Activated T-helper 2 cell treated with anti-CD3 and anti-CD28 coated beads, Interferon-gamma antibody, Interleukin-2, Interleukin-4, amounts not matched to agents 10 μg/mL and 5 μg/mL and 100 μg/mL, durations not matched to agents 14 hours and 24 hours and 36 hours (primary cell): ENCODE measurements around the gene DCLK3. TPM values are rescaled to one million over a fixed set of nuclear protein-coding genes. Genes with fewer than 3 reads are reported as not detected.

ENCODE experiments used
- DNase-seq: peaks from one replicate; pipeline ENCODE4 v3.0.0; 2021; ENCODE audit warnings: low spot score
- H3K27ac Mint-ChIP-seq: one replicate; pipeline ENCODE4 v1.8.0; 2021; ENCODE audit warnings: mixed read lengths
- H3K27me3 Mint-ChIP-seq: one replicate; pipeline ENCODE4 v1.8.0; 2021; ENCODE audit warnings: low read depth, mixed read lengths
- H3K36me3 Mint-ChIP-seq: one replicate; pipeline ENCODE4 v1.8.0; 2021; ENCODE audit warnings: low read depth, mixed read lengths
- H3K4me1 Mint-ChIP-seq: one replicate; pipeline ENCODE4 v1.8.0; 2021; ENCODE audit warnings: low read depth, mixed read lengths
- H3K4me3 Mint-ChIP-seq: one replicate; pipeline ENCODE4 v1.8.0; 2021; ENCODE audit warnings: low read depth, mild to moderate bottlenecking, moderate library complexity, mixed read lengths
- H3K9me3 Mint-ChIP-seq: one replicate; pipeline ENCODE4 v1.8.0; 2021; ENCODE audit warnings: mixed read lengths
- intact Hi-C: fragments of 100-400 bp; cut with micrococcal nuclease; formaldehyde crosslinking; loops from one replicate; pipeline ENCODE4 v1.15.1; 2023
- total RNA-seq: library from RNA; stranded (reverse); gene quantifications from 2 replicates; pipeline ENCODE4 v1.2.3, GENCODE V29; 2022

Gene DCLK3
- total RNA-seq, 1 donor from 2014 or later: not detected

- H3K4me1 Mint-ChIP-seq: no peaks in the 10 kb centered on the region
- intact Hi-C loops: no loop called here
- no peak overlapping the region for H3K4me3 Mint-ChIP-seq
- no peaks in the 10 kb centered on the region for H3K9me3 Mint-ChIP-seq
- no peak overlapping the region for H3K27ac Mint-ChIP-seq
- H3K27me3 Mint-ChIP-seq: no peaks in the 10 kb centered on the region
- no peak for DNase-seq
- H3K36me3 Mint-ChIP-seq: no peaks in the 10 kb centered on the region
Observed at GRCh38 chr3:36696799-36697198, 67.6 kb downstream of the DCLK3 start.

GRCh38 chr3:36695769-36696137 lies 68.6 kb downstream of the DCLK3 start:
- no peak overlapping the region for H3K27ac Mint-ChIP-seq
- DNase-seq: no peak
- H3K36me3 Mint-ChIP-seq: no peaks in the 10 kb centered on the region
- no peak overlapping the region for H3K4me3 Mint-ChIP-seq
- intact Hi-C loops: no loop called here
- no peaks in the 10 kb centered on the region for H3K27me3 Mint-ChIP-seq
- no peaks in the 10 kb centered on the region for H3K4me1 Mint-ChIP-seq
- H3K9me3 Mint-ChIP-seq: no peaks in the 10 kb centered on the region

DNA sequence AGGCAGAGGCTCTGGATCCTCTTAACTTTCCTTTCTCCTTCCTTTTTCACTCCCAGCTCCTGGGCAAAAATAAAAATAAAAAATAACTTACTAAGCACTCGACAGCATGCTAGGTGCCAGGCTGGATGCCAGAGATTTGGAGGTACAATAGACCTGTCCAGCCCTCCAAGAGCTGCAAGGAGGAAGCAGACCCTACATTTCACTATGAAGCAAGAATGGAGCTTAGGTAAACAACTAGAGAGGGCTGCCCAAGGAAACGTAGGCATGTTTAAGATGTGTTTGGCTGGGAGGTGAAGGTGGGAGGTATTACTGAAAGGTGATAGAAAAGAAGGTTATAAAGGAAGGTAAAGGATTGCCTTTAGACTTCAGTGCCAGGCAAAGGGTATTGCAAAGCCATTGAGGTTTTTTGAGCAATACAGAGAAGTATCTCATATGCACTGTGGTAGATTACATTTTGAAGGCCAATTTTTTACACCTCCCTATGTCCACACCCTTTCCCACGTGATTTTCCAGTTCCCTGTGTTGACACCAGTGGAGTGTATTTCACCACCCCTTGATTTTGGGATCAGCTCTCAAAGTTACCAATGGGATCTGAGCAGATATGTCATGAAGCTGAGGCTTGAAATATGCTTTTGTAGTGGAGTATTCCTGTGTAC lies 69.1 kb downstream of the DCLK3 start:
- Mint-ChIP-seq H3K9me3 (no peaks in the 10 kb centered on the region), H3K4me1 (no peaks in the 10 kb centered on the region), H3K27me3 (no peaks in the 10 kb centered on the region), H3K36me3 (no peaks in the 10 kb centered on the region), H3K27ac (no peak overlapping the region), H3K4me3 (no peak overlapping the region)
- DNase-seq: no peak
- intact Hi-C loops: no loop called here

DNA sequence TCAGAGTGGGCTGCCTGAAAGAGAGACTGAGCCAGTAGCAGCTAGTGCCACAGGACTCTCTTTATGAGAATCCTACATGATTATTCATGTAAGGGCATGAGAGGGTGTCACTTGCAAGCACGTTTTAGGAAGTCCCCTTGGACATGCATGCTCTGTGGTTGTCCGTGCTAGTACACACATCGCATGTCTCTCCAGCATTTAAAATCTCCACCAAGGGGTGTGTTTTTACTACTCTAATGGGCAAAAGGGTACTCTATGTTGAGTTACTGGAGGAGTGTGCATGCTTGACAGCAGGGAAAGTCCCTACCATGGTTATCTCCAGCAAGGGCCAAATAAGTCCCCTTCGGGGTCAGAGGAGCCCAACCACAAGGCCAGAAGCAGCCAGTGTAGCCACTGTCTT lies 70.7 kb downstream of the DCLK3 start:
- intact Hi-C loops: no loop called here
- no peak for DNase-seq
- H3K27ac Mint-ChIP-seq: no peak overlapping the region
- H3K4me3 Mint-ChIP-seq: no peak overlapping the region
- H3K4me1 Mint-ChIP-seq: no peaks in the 10 kb centered on the region
- no peaks in the 10 kb centered on the region for H3K36me3 Mint-ChIP-seq
- no peaks in the 10 kb centered on the region for H3K9me3 Mint-ChIP-seq
- H3K27me3 Mint-ChIP-seq: no peaks in the 10 kb centered on the region

DNA sequence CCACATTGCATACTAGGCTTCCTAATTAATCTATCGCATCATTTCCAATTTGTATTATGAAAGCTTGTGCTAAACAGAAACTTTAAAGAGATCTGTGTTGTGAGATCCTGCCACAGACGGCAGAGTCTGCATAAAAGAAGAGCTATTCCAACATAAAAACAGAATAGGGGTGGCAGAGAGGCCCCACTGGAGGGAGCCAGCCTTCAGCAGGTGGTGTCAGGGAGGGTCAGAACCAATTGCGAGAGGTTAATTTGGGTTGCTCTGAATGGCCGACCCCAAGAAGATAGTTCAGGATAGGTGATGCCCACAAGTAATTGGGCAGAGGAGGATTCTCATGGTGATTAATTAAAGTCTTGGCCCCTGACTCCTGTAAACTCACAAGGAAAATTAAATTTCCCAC lies 74.8 kb downstream of the DCLK3 start:
- Mint-ChIP-seq H3K4me3 (no peak overlapping the region), H3K27ac (no peak overlapping the region), H3K4me1 (no peaks in the 10 kb centered on the region), H3K36me3 (no peaks in the 10 kb centered on the region), H3K27me3 (no peaks in the 10 kb centered on the region), H3K9me3 (no peaks in the 10 kb centered on the region)
- intact Hi-C loops: no loop called here
- no peak for DNase-seq

- DNase-seq: no peak
- no peaks in the 10 kb centered on the region for H3K36me3 Mint-ChIP-seq
- H3K9me3 Mint-ChIP-seq: no peaks in the 10 kb centered on the region
- no peaks in the 10 kb centered on the region for H3K27me3 Mint-ChIP-seq
- H3K4me3 Mint-ChIP-seq: no peak overlapping the region
- H3K27ac Mint-ChIP-seq: no peak overlapping the region
- intact Hi-C loops: no loop called here
- no peaks in the 10 kb centered on the region for H3K4me1 Mint-ChIP-seq
Observed at GRCh38 chr3:36688815-36689214, 75.5 kb downstream of the DCLK3 start.

- no peaks in the 10 kb centered on the region for H3K36me3 Mint-ChIP-seq
- no peaks in the 10 kb centered on the region for H3K4me1 Mint-ChIP-seq
- intact Hi-C loops: no loop called here
- peaks cover 3% of the 10 kb centered on the region for H3K9me3 Mint-ChIP-seq
- DNase-seq: no peak
- no peak overlapping the region for H3K27ac Mint-ChIP-seq
- no peak overlapping the region for H3K4me3 Mint-ChIP-seq
- H3K27me3 Mint-ChIP-seq: no peaks in the 10 kb centered on the region
Observed at GRCh38 chr3:36686516-36686915, 77.8 kb downstream of the DCLK3 start.

DNA sequence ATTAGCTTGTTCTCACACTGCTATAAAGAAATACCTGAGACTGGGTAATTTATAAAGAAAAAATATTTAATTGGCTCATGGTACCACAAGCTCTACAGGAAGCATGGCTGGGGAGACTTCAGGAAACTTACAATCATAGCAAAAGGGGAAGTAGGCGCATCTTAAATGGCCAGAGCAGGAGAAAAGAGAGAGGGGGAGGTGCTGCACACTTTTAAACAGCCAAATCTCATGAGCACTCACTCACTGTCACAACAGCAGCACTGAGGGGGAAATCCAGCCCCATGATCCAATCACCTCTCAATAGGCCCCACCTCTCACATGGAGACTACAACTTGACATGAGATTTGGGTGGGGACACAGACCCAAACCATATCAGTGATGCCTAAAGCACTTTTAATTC lies 82.5 kb downstream of the DCLK3 start:
- no peaks in the 10 kb centered on the region for H3K36me3 Mint-ChIP-seq
- no peak overlapping the region for H3K4me3 Mint-ChIP-seq
- no peak overlapping the region for H3K27ac Mint-ChIP-seq
- peaks cover 35% of the 10 kb centered on the region for H3K9me3 Mint-ChIP-seq
- H3K4me1 Mint-ChIP-seq: no peaks in the 10 kb centered on the region
- H3K27me3 Mint-ChIP-seq: no peaks in the 10 kb centered on the region
- intact Hi-C loops: no loop called here
- DNase-seq: no peak

GRCh38 chr3:36680952-36681351 lies 83.4 kb downstream of the DCLK3 start:
- Mint-ChIP-seq H3K4me3 (no peak overlapping the region), H3K9me3 (peaks cover 35% of the 10 kb centered on the region), H3K27ac (no peak overlapping the region), H3K4me1 (no peaks in the 10 kb centered on the region), H3K27me3 (no peaks in the 10 kb centered on the region), H3K36me3 (no peaks in the 10 kb centered on the region)
- intact Hi-C loops: no loop called here
- no peak for DNase-seq

- no peak overlapping the region for H3K4me3 Mint-ChIP-seq
- H3K27me3 Mint-ChIP-seq: no peaks in the 10 kb centered on the region
- no peak for DNase-seq
- no peaks in the 10 kb centered on the region for H3K36me3 Mint-ChIP-seq
- no peaks in the 10 kb centered on the region for H3K4me1 Mint-ChIP-seq
- H3K27ac Mint-ChIP-seq: no peak overlapping the region
- H3K9me3 Mint-ChIP-seq: peaks cover 35% of the 10 kb centered on the region
- intact Hi-C loops: no loop called here
Observed at GRCh38 chr3:36679384-36680200, 84.8 kb downstream of the DCLK3 start.

- H3K9me3 Mint-ChIP-seq: peaks cover 35% of the 10 kb centered on the region
- intact Hi-C loops: no loop called here
- no peak for DNase-seq
- H3K27ac Mint-ChIP-seq: no peak overlapping the region
- no peak overlapping the region for H3K4me3 Mint-ChIP-seq
- no peaks in the 10 kb centered on the region for H3K36me3 Mint-ChIP-seq
- H3K4me1 Mint-ChIP-seq: no peaks in the 10 kb centered on the region
- no peaks in the 10 kb centered on the region for H3K27me3 Mint-ChIP-seq
Observed at GRCh38 chr3:36678216-36679013, 85.9 kb downstream of the DCLK3 start.

DNA sequence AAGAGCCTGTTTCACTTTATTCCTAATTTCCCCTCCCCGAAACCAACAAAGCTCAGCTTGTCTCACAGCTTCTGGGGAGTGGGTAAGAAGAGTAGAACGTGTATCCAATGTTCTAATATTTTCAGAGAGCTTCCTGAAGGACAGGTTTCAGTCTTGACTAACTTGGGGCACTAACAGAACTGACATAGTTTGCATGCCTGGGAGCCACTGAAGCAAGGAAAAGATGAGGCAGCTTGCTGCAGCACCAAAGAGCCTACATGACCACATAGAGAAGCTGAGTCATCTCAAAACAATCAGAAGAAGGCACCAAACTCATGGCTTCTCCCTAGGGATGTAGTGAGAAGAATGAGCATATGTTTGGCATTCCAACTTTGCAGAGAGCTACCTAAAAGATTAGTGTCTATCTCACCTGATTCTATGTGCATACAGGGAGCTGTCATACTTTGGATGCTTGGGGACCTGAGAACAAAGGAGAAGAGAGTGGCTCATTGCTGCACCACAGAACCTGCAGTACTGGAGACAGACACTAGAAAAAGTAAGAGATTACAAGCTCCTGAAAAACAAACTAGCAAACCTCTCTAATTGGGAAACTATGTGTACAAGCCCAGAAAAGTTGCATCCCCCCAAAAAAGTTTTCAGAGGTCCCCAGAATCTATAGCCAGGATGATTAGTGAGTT lies 86.9 kb downstream of the DCLK3 start:
- Mint-ChIP-seq H3K4me3 (no peak overlapping the region), H3K27ac (no peak overlapping the region), H3K4me1 (no peaks in the 10 kb centered on the region), H3K9me3 (peaks cover 35% of the 10 kb centered on the region), H3K36me3 (no peaks in the 10 kb centered on the region), H3K27me3 (no peaks in the 10 kb centered on the region)
- intact Hi-C loops: no loop called here
- DNase-seq: no peak
